DOHH2 (cell line): Measurements from ENCODE around the gene RAB40B.

ENCODE experiments used
- CTCF ChIP-seq: fragments of 200-600 bp; sonication (generic); IDR thresholded peaks from one replicate; pipeline ENCODE4 v1.5.1; 2014; ENCODE audit warnings: antibody characterized with exemption, mild to moderate bottlenecking, low read depth, low read length; ENCODE audit not compliant: poor library complexity, severe bottlenecking
- EZH2phosphoT487 ChIP-seq: fragments of 200-600 bp; sonication (generic); IDR thresholded peaks from 2 replicates; pipeline ENCODE4 v1.6.1; 2017; ENCODE audit warnings: borderline replicate concordance, mild to moderate bottlenecking, antibody characterized with exemption, low read length, moderate library complexity, mixed read lengths

GRCh38 chr17:82653651-82654528, 44.6 kb downstream of the RAB40B start:
- TF ChIP-seq CTCF (no peak), EZH2phosphoT487 (no peak)
